ENCODE data around the gene ADSS1. TPM values are rescaled to one million over a fixed set of nuclear protein-coding genes. Genes with fewer than 3 reads are reported as not detected.
A peak's percentile ranks its signal among the peaks of the same experiment; 100 is the strongest.

Gene ADSS1
- total and polyA plus RNA-seq, 3 experiments from 2014 or later = 1.4 to 1.6 (median 1.5) TPM

- Histone ChIP-seq H3K4me1 (ENCODE audit: insufficient read depth, low read length) (peaks cover 9% of the 10 kb centered on the region), H3K36me3 (ENCODE audit: insufficient read depth, low read length) (no peaks in the 10 kb centered on the region), H3K27ac (ENCODE audit: low read depth, low read length) (no peak overlapping the region), H3K9me3 (ENCODE audit: low read length) (no peaks in the 10 kb centered on the region), H3K27me3 (ENCODE audit: insufficient read depth, low read length, poor library complexity, severe bottlenecking) (no peaks in the 10 kb centered on the region), H3K4me3 (ENCODE audit: low read length) (no peak overlapping the region)
- no peak for DNase-seq
- no peaks in the 10 kb centered on the region for H3K9me3 Mint-ChIP-seq
- peaks cover 0 to 6% (median 0%) of the 10 kb centered on the region in 3 donors for H3K36me3 Mint-ChIP-seq
- CTCF ChIA-PET = no interaction called here
- no peaks in the 10 kb centered on the region for H3K27me3 Mint-ChIP-seq
- POLR2A ChIA-PET = no interaction called here
- no peak overlapping the region for H3K4me3 Mint-ChIP-seq
- H3K27ac Mint-ChIP-seq = no peak overlapping the region
- H3K4me1 Mint-ChIP-seq = peaks cover 0 to 24% (median 8%) of the 10 kb centered on the region in 3 donors
These were observed 60.2 kb downstream of the ADSS1 start for GRCh38 chr14:104784218-104784568.

GRCh38 chr14:104784846-104785707, 61.0 kb downstream of the ADSS1 start:
- Mint-ChIP-seq H3K36me3 (peaks cover 0 to 11% (median 0%) of the 10 kb centered on the region in 3 donors), H3K4me1 (peaks cover 0 to 31% (median 9%) of the 10 kb centered on the region in 3 donors), H3K9me3 (no peaks in the 10 kb centered on the region), H3K27me3 (no peaks in the 10 kb centered on the region), H3K4me3 (no peak overlapping the region), H3K27ac (peak overlapping the region in 1 of 8 donors; percentile 42)
- Histone ChIP-seq H3K4me3 (ENCODE audit: low read length) (no peak overlapping the region), H3K9me3 (ENCODE audit: low read length) (no peaks in the 10 kb centered on the region), H3K27ac (ENCODE audit: low read depth, low read length) (no peak overlapping the region), H3K4me1 (ENCODE audit: insufficient read depth, low read length) (peaks cover 9% of the 10 kb centered on the region), H3K27me3 (ENCODE audit: insufficient read depth, low read length, poor library complexity, severe bottlenecking) (no peaks in the 10 kb centered on the region), H3K36me3 (ENCODE audit: insufficient read depth, low read length) (no peaks in the 10 kb centered on the region)
- ChIA-PET POLR2A (no interaction called here), CTCF (interaction anchor here (1.5 kb wide), 1 partner anchor 27 kb away, joined by 3 read pairs; no protein-coding TSS in a partner anchor)
- no peak for DNase-seq

GRCh38 chr14:104785708-104786080, 61.7 kb downstream of the ADSS1 start:
- POLR2A ChIA-PET = no interaction called here
- H3K36me3 Mint-ChIP-seq = peaks cover 0 to 9% (median 0%) of the 10 kb centered on the region in 3 donors
- peak overlapping the region in 3 of 8 donors; percentile 42 to 81 (median 47) for H3K27ac Mint-ChIP-seq

DNA sequence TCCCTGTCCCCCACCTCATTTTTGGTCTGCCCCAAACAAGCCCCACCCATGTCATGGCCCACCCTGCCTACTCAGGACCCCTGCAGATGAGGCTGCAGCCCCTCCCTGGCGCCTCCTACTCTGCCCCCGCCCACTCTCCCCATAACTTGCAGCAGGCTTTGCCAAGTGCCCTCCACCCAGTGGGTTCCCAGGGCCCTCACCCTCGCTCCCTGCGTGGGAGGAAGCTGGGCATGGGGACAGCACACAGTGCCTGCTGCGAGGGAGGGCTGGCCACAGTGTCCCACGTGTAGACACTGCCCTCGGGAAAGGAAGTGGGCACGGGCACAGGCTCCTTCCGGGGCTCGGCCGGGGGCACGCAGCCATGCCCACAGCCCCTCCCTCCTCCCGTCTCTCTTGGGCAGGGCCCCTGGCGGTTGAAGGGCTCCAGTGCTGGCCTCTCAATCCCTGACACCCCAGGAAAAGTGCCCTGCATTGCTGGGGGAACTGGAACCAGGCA, 62.1 kb downstream of the ADSS1 start:
- Mint-ChIP-seq H3K9me3 (no peaks in the 10 kb centered on the region), H3K36me3 (peaks cover 0 to 11% (median 0%) of the 10 kb centered on the region in 3 donors), H3K27me3 (no peaks in the 10 kb centered on the region), H3K27ac (peak overlapping the region in 5 of 8 donors; percentile 14 to 81 (median 42)), H3K4me3 (peak overlapping the region in 1 of 7 donors; percentile 40), H3K4me1 (peaks cover 0 to 35% (median 9%) of the 10 kb centered on the region in 3 donors)
- Histone ChIP-seq H3K36me3 (ENCODE audit: insufficient read depth, low read length) (no peaks in the 10 kb centered on the region), H3K27ac (ENCODE audit: low read depth, low read length) (no peak overlapping the region), H3K4me1 (ENCODE audit: insufficient read depth, low read length) (peaks cover 9% of the 10 kb centered on the region), H3K27me3 (ENCODE audit: insufficient read depth, low read length, poor library complexity, severe bottlenecking) (no peaks in the 10 kb centered on the region), H3K9me3 (ENCODE audit: low read length) (no peaks in the 10 kb centered on the region), H3K4me3 (ENCODE audit: low read length) (no peak overlapping the region)
- CTCF ChIA-PET = interaction anchor here (1.0 to 1.5 kb wide), 2 partner anchors 26 to 40 kb away, joined by 3 read pairs; no protein-coding TSS in a partner anchor
- POLR2A ChIA-PET = no interaction called here
- no peak for DNase-seq

More at GRCh38 chr14:104785708-104786080, 61.7 kb downstream of the ADSS1 start:
- CTCF ChIA-PET = interaction anchor here (1.5 kb wide), 1 partner anchor 27 kb away, joined by 3 read pairs; no protein-coding TSS in a partner anchor
- Histone ChIP-seq H3K27me3 (ENCODE audit: insufficient read depth, low read length, poor library complexity, severe bottlenecking) (no peaks in the 10 kb centered on the region), H3K36me3 (ENCODE audit: insufficient read depth, low read length) (no peaks in the 10 kb centered on the region), H3K4me1 (ENCODE audit: insufficient read depth, low read length) (peaks cover 9% of the 10 kb centered on the region), H3K9me3 (ENCODE audit: low read length) (no peaks in the 10 kb centered on the region), H3K27ac (ENCODE audit: low read depth, low read length) (no peak overlapping the region), H3K4me3 (ENCODE audit: low read length) (no peak overlapping the region)
- no peak overlapping the region for H3K4me3 Mint-ChIP-seq
- no peaks in the 10 kb centered on the region for H3K27me3 Mint-ChIP-seq
- H3K9me3 Mint-ChIP-seq = no peaks in the 10 kb centered on the region
- no peak for DNase-seq
- peaks cover 0 to 31% (median 9%) of the 10 kb centered on the region in 3 donors for H3K4me1 Mint-ChIP-seq

DNA sequence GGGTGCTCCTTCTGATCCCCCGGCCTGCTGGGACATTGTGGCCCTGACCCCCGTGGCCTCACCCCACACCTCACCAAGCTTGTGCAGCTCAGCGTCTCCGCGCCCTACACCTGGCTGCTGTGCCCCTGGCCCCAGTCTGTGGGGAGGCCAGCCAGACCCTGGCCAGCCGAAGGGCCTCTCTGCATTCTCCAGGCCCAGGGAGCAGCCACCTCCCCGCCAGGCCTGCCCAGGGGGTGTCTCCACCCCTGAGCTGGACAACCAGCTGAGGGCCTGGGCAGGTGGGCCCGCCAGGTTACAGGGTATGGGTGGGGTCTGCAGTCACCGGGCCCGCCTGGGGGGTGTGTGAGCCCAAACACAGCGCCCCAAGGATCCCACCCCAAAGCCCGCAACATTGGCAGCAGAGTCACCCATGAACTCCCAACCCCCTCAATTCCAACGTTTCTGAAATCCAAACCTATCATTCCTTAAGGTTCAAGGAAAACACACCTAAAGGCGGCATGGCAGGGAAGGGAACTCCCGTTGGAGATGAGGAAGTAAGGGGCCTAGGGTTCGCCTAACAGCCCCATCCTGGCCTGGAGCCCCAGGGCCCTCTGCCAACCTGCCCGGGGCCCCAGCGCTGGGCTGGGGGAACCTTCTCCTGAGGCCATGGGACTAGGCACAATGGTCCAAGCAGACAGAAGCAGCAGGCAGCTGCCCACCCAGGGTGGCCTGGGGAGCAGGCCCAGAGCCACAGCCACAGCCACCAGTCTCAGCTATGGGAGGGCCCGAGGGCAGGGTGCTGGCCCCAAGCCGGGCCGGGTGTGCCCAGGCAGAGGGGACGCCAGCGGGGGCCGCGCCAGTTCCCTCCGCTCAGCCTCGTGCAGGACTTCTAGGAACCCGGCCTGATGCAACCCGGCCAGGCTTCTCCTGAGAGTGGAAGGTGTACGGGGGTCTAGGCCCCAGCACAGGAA, 63.0 kb downstream of the ADSS1 start:
- H3K4me1 ChIP-seq (ENCODE audit: insufficient read depth, low read length) = peaks cover 9% of the 10 kb centered on the region
- H3K27ac ChIP-seq (ENCODE audit: low read depth, low read length) = no peak overlapping the region
- no peaks in the 10 kb centered on the region for H3K27me3 Mint-ChIP-seq
- no peaks in the 10 kb centered on the region for H3K27me3 ChIP-seq (ENCODE audit: insufficient read depth, low read length, poor library complexity, severe bottlenecking)
- no peaks in the 10 kb centered on the region for H3K9me3 ChIP-seq (ENCODE audit: low read length)
- no peak overlapping the region for H3K4me3 ChIP-seq (ENCODE audit: low read length)
- no peak for DNase-seq
- H3K4me3 Mint-ChIP-seq = peak overlapping the region in 1 of 7 donors; percentile 36
- H3K36me3 ChIP-seq (ENCODE audit: insufficient read depth, low read length) = peaks cover 4% of the 10 kb centered on the region
- ChIA-PET POLR2A (no interaction called here), CTCF (interaction anchor here (0.9 to 1.0 kb wide), 2 partner anchors 19 to 39 kb away, joined by 3 read pairs; no protein-coding TSS in a partner anchor)
- H3K36me3 Mint-ChIP-seq = peaks cover 0 to 17% (median 0%) of the 10 kb centered on the region in 3 donors
- H3K9me3 Mint-ChIP-seq = no peaks in the 10 kb centered on the region
- peak overlapping the region in 3 of 8 donors; percentile 29 to 71 (median 55) for H3K27ac Mint-ChIP-seq
- H3K4me1 Mint-ChIP-seq = peaks cover 4 to 41% (median 12%) of the 10 kb centered on the region in 3 donors

DNA sequence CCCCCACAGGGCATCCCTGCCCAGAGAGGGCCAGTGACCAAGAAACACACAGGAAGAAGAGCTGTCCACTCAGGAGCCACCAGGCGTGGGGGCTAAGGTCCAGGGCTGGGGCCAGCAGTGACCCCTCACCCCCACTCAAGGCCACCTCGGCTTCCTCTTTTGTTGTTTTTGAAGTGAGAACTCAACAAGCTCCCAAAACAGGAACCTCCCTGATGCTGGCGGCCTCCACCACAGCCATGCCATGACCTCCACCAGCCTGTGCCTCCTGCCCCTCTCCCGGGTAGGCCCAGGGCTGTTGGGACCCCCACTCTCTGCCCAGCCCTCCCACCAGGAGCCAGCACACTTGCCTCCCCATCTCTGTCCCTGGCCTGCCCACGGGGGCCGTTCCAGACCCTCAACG, 63.7 kb downstream of the ADSS1 start:
- no peaks in the 10 kb centered on the region for H3K9me3 ChIP-seq (ENCODE audit: low read length)
- peaks cover 0 to 20% (median 0%) of the 10 kb centered on the region in 3 donors for H3K36me3 Mint-ChIP-seq
- H3K27ac ChIP-seq (ENCODE audit: low read depth, low read length) = no peak overlapping the region
- POLR2A ChIA-PET = no interaction called here
- peak overlapping the region in 2 of 8 donors; percentile 33 to 41 for H3K27ac Mint-ChIP-seq
- no peak overlapping the region for H3K4me3 ChIP-seq (ENCODE audit: low read length)
- CTCF ChIA-PET = interaction anchor here (0.9 kb wide), 1 partner anchor 19 kb away, joined by 3 read pairs; no protein-coding TSS in a partner anchor
- peaks cover 4% of the 10 kb centered on the region for H3K36me3 ChIP-seq (ENCODE audit: insufficient read depth, low read length)
- H3K27me3 ChIP-seq (ENCODE audit: insufficient read depth, low read length, poor library complexity, severe bottlenecking) = no peaks in the 10 kb centered on the region
- H3K4me3 Mint-ChIP-seq = no peak overlapping the region
- no peaks in the 10 kb centered on the region for H3K9me3 Mint-ChIP-seq
- H3K27me3 Mint-ChIP-seq = no peaks in the 10 kb centered on the region
- no peak for DNase-seq
- H3K4me1 Mint-ChIP-seq = peaks cover 5 to 45% (median 13%) of the 10 kb centered on the region in 3 donors
- H3K4me1 ChIP-seq (ENCODE audit: insufficient read depth, low read length) = peaks cover 12% of the 10 kb centered on the region

DNA sequence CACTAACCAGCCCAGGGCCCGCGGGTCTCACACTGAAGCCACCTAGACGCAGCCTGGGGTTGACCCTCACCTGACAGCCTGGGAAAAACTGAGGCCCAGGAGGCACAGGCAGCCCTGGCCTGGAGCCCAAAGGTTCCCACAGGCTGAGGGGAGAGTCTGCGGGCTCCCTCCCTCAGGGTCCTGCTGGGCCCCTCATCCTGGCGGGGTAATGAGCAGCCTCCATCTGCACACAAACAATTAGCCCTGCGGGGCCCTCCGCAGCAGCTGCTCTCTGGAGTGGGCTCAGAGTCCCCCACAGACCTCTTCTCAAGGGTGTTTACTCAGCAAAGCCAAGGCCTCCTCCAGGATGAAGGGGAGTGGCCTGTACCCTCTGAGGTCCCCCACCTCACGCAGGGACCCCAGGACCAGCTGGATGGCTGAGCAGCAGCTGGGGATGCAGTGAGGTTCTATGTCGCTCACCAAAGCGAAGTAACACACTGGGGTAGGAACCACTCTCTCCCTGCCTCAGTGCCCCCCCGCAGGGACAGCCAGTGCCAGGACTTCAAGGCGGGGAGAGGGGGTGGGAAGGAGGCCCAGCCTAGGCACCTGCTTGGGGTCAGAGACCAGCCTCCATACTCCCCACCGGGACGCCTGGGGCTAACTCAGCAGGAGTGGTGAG, 64.3 kb downstream of the ADSS1 start:
- Mint-ChIP-seq H3K4me3 (no peak overlapping the region), H3K4me1 (peaks cover 11 to 51% (median 18%) of the 10 kb centered on the region in 3 donors), H3K9me3 (no peaks in the 10 kb centered on the region), H3K27ac (peak overlapping the region in 1 of 8 donors; percentile 58), H3K36me3 (peaks cover 0 to 21% (median 0%) of the 10 kb centered on the region in 3 donors), H3K27me3 (no peaks in the 10 kb centered on the region)
- POLR2A ChIA-PET = no interaction called here
- Histone ChIP-seq H3K4me1 (ENCODE audit: insufficient read depth, low read length) (peaks cover 17% of the 10 kb centered on the region), H3K27ac (ENCODE audit: low read depth, low read length) (no peak overlapping the region), H3K4me3 (ENCODE audit: low read length) (no peak overlapping the region), H3K36me3 (ENCODE audit: insufficient read depth, low read length) (peaks cover 4% of the 10 kb centered on the region), H3K9me3 (ENCODE audit: low read length) (no peaks in the 10 kb centered on the region), H3K27me3 (ENCODE audit: insufficient read depth, low read length, poor library complexity, severe bottlenecking) (no peaks in the 10 kb centered on the region)
- no peak for DNase-seq
- CTCF ChIA-PET = no interaction called here
